HCT116 (cell line): ENCODE data around the gene ADAM19.

Source experiments
- CEBPB ChIP-seq: IDR thresholded peaks from 2 replicates; pipeline ENCODE4 v1.6.1; 2012; ENCODE audit warnings: low read depth
- EZH2 ChIP-seq: fragments of 200-600 bp; sonication (generic); IDR thresholded peaks from 2 replicates; pipeline ENCODE4 v1.6.1; 2017; ENCODE audit warnings: antibody characterized with exemption, mixed run types
- EZH2phosphoT487 ChIP-seq: fragments of 200-600 bp; IDR thresholded peaks from 2 replicates; pipeline ENCODE4 v1.6.1; 2018; ENCODE audit warnings: antibody characterized with exemption, borderline replicate concordance
- JUND ChIP-seq: IDR thresholded peaks from 2 replicates; pipeline ENCODE4 v1.6.1; 2012
- POLR2A ChIP-seq: IDR thresholded peaks from 2 replicates; pipeline ENCODE4 v1.7.0; 2011; ENCODE audit warnings: borderline replicate concordance; ENCODE audit not compliant: insufficient read depth, insufficient read length; ENCODE audit errors: extremely low read depth
- SIN3A ChIP-seq: IDR thresholded peaks from 2 replicates; pipeline ENCODE4 v1.6.1; 2012; ENCODE audit warnings: low read depth
- SP1 ChIP-seq: IDR thresholded peaks from 2 replicates; pipeline ENCODE4 v1.6.1; 2012; ENCODE audit warnings: low read depth
- SRF ChIP-seq: IDR thresholded peaks from 2 replicates; pipeline ENCODE4 v1.6.1; 2012; ENCODE audit warnings: low read depth
- ZFX ChIP-seq: fragments of 450-650 bp; IDR thresholded peaks from 2 replicates; pipeline ENCODE4 v1.6.1; 2017
- TF ChIP-seq, protein P1 (sequence below), 3 experiments: fragments of 200-600 bp in 1 of 3; sonication (generic) in 1 of 3; IDR thresholded peaks in 2 of 3; conservative IDR thresholded peaks in 1 of 3; 2 replicates each; pipeline ENCODE4 v1.5.1; 2012 to 2017; ENCODE audit warnings: low read depth in 2 of 3, low read length in 2 of 3, antibody characterized with exemption in 1 of 3, borderline replicate concordance in 1 of 3, control low read depth in 1 of 3, mild to moderate bottlenecking in 1 of 3, mixed read lengths in 1 of 3, mixed run types in 1 of 3, moderate library complexity in 1 of 3; ENCODE audit not compliant: insufficient read depth in 1 of 3
- TF ChIP-seq, protein P2 (sequence below): IDR thresholded peaks from 2 replicates; pipeline ENCODE4 v1.6.1; 2012; ENCODE audit warnings: low read depth
- TF ChIP-seq, protein P3 (sequence below): IDR thresholded peaks from 2 replicates; pipeline ENCODE4 v1.6.1; 2012

DNA sequence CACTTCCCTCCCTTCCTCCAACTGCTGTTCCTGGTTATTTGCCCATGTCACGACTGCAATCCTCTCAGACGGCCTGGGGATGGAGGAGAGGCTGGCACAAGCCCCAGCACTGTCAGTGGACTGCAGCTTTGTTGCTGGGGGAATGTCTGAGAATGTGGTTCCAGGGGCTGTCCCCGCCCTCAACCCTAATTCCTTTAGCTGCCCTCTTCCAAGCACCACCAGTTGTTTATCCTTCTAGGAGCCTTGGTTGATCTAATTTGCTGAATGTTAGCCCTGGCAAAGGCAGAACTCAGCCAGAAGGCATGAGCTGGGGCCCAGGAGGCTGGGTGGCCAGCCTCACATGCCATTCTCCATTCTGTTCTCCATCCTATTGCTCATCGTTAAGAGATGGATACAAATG is 51.6 kb downstream of the ADAM19 start:
- no peak for TF ChIP-seq POLR2A
- TF ChIP-seq, protein P1, sequence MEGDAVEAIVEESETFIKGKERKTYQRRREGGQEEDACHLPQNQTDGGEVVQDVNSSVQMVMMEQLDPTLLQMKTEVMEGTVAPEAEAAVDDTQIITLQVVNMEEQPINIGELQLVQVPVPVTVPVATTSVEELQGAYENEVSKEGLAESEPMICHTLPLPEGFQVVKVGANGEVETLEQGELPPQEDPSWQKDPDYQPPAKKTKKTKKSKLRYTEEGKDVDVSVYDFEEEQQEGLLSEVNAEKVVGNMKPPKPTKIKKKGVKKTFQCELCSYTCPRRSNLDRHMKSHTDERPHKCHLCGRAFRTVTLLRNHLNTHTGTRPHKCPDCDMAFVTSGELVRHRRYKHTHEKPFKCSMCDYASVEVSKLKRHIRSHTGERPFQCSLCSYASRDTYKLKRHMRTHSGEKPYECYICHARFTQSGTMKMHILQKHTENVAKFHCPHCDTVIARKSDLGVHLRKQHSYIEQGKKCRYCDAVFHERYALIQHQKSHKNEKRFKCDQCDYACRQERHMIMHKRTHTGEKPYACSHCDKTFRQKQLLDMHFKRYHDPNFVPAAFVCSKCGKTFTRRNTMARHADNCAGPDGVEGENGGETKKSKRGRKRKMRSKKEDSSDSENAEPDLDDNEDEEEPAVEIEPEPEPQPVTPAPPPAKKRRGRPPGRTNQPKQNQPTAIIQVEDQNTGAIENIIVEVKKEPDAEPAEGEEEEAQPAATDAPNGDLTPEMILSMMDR (IDR thresholded peaks at IDR 0.05 in 2 of 3, conservative IDR thresholded peaks at IDR 0.05 in 1 of 3; ENCODE audit: borderline replicate concordance in 1 of 3, insufficient read depth in 1 of 3, low read depth in 2 of 3, low read length in 2 of 3), result no peak
- TF ChIP-seq EZH2, result no peak
- TF ChIP-seq CEBPB, result no peak
- TF ChIP-seq, protein P2, sequence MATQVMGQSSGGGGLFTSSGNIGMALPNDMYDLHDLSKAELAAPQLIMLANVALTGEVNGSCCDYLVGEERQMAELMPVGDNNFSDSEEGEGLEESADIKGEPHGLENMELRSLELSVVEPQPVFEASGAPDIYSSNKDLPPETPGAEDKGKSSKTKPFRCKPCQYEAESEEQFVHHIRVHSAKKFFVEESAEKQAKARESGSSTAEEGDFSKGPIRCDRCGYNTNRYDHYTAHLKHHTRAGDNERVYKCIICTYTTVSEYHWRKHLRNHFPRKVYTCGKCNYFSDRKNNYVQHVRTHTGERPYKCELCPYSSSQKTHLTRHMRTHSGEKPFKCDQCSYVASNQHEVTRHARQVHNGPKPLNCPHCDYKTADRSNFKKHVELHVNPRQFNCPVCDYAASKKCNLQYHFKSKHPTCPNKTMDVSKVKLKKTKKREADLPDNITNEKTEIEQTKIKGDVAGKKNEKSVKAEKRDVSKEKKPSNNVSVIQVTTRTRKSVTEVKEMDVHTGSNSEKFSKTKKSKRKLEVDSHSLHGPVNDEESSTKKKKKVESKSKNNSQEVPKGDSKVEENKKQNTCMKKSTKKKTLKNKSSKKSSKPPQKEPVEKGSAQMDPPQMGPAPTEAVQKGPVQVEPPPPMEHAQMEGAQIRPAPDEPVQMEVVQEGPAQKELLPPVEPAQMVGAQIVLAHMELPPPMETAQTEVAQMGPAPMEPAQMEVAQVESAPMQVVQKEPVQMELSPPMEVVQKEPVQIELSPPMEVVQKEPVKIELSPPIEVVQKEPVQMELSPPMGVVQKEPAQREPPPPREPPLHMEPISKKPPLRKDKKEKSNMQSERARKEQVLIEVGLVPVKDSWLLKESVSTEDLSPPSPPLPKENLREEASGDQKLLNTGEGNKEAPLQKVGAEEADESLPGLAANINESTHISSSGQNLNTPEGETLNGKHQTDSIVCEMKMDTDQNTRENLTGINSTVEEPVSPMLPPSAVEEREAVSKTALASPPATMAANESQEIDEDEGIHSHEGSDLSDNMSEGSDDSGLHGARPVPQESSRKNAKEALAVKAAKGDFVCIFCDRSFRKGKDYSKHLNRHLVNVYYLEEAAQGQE, result no peak
- TF ChIP-seq JUND, result no peak
- TF ChIP-seq EZH2phosphoT487, result no peak
- no peak for TF ChIP-seq SP1
- no peak for TF ChIP-seq SRF
- no peak for TF ChIP-seq SIN3A
- TF ChIP-seq, protein P3, sequence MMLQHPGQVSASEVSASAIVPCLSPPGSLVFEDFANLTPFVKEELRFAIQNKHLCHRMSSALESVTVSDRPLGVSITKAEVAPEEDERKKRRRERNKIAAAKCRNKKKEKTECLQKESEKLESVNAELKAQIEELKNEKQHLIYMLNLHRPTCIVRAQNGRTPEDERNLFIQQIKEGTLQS, result no peak
- no peak for TF ChIP-seq ZFX
